Ovary (tissue), 9 donors: ENCODE data around the gene RNF214. TPM values are rescaled to one million over a fixed set of nuclear protein-coding genes. Genes with fewer than 3 reads are reported as not detected.

ENCODE experiments used
- DNase-seq, 5 donors: peaks; one replicate each; pipeline ENCODE4 v3.0.0-alpha.2; 2019 to 2020
- H3K27ac ChIP-seq, 2 donors: fragments of 200-600 bp; one replicate each; pipeline versions ENCODE4 v1.5.1 to v1.8.0; 2019 to 2022
- H3K27me3 ChIP-seq: fragments of 200-600 bp; one replicate; pipeline ENCODE4 v1.8.0; 2022
- H3K36me3 ChIP-seq: fragments of 200-600 bp; sonication (generic); one replicate; pipeline ENCODE4 v1.5.1; 2019
- H3K4me1 ChIP-seq: one replicate; pipeline ENCODE4 v1.8.1; 2013; ENCODE audit warnings: mild to moderate bottlenecking, moderate library complexity; ENCODE audit not compliant: insufficient read depth
- H3K4me3 ChIP-seq: fragments of 200-600 bp; sonication (generic); one replicate; pipeline ENCODE4 v1.5.1; 2017
- H3K9me3 ChIP-seq, 2 donors: fragments of 200-600 bp in 1 of 2; sonication (generic) in 1 of 2; one replicate each; pipeline versions ENCODE4 v1.5.1 to v1.8.1; 2013 to 2019; ENCODE audit warnings: mild to moderate bottlenecking in 1 of 2, moderate library complexity in 1 of 2
- EP300 ChIP-seq: sonication (generic); formaldehyde crosslinking; IDR thresholded peaks from one replicate; pipeline ENCODE4 v1.6.1; 2017; ENCODE audit warnings: antibody characterized with exemption
- POLR2A ChIP-seq: fragments of 450-650 bp; IDR thresholded peaks from one replicate; pipeline ENCODE4 v1.6.1; 2017; ENCODE audit warnings: antibody characterized with exemption, mild to moderate bottlenecking, moderate library complexity
- WGBS, 3 donors: extraction: QIAGEN DNeasy Blood & Tissue Kit in 1 of 3; methylation state at CpG; one replicate each; pipeline versions ENCODE4 v1.1.5 to v1.1.7; 2013 to 2017; 5-methylcytosine and 5-hydroxymethylcytosine counted together
- intact Hi-C, 4 donors: fragments of 100-400 bp; cut with DNase I; formaldehyde crosslinking; loops; one replicate each; pipeline versions ENCODE4 v1.11.0 to v1.15.1; 2022 to 2023
- polyA plus RNA-seq, 2 donors: library from polyadenylated mRNA; stranded (reverse); fragments of 200-250 nt in 1 of 2; fragments of 350-450 nt in 1 of 2; fragmentation: Illumina TruSeq in 1 of 2; extraction: RNeasy Lipid Tissue Mini Kit (QIAGEN cat#74804) in 1 of 2; gene quantifications; one replicate each; pipeline ENCODE4 v1.2.3, GENCODE V29; 2013 to 2014
- total RNA-seq, 7 donors: library from RNA; depleted of rRNA in 2 of 7; stranded (reverse); fragments of >200 nt in 2 of 7; fragmentation: NEBNext Ultra II Directional in 3 of 7; extraction: Animal tissue kit (Norgen Biotek cat#: 25700) in 3 of 7; gene quantifications; one replicate each; pipeline versions ENCODE4 v1.1.0 to v1.2.4, GENCODE V29; 2016 to 2023
- TF ChIP-seq, protein P1 (sequence below), 3 donors: fragments of 450-650 bp in 2 of 3; fragments of 200-600 bp in 1 of 3; IDR thresholded peaks; one replicate each; pipeline versions ENCODE4 v1.5.1 to v1.8.0; 2016 to 2022; ENCODE audit warnings: antibody characterized with exemption in 3 of 3, mild to moderate bottlenecking in 1 of 3
- donor health status: DM: no; HTN: no; CAD: no; lungs with moderate emphysema.
- donor health status: DM: no; HTN: no; CAD: no.
- donor health status: Bipolar disorder and iron deficiency.
- donor health status: DM: yes; HTN: yes; CAD: no.
- donor health status: DM: no; HTN: no; CAD: no.
- donor health status: DM: yes; HTN: yes; CAD: no.

Gene RNF214
- total and polyA plus RNA-seq, 9 donors: 9.7 to 40.9 (median 27.3) TPM

DNA sequence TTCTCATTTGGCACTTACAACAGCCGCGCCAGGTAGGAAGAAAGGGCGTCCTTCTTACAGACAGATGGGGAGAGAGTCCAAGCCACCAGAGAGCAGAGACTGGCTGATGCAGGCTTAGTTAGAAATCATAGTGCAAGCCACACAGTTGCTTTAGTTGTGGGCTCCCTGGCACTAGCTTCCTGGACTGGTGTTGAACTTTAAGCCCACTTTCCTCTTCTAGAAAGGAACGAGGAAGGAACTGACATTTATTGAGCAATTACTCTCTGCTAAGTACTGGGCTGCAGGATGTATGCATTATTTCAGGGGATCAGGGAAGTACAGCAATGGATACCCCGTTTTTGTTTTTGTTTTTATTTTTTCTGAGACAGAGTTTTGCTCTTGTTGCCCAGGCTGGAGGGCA is 80.6 kb downstream of the RNF214 start:
- TF ChIP-seq, protein P1, sequence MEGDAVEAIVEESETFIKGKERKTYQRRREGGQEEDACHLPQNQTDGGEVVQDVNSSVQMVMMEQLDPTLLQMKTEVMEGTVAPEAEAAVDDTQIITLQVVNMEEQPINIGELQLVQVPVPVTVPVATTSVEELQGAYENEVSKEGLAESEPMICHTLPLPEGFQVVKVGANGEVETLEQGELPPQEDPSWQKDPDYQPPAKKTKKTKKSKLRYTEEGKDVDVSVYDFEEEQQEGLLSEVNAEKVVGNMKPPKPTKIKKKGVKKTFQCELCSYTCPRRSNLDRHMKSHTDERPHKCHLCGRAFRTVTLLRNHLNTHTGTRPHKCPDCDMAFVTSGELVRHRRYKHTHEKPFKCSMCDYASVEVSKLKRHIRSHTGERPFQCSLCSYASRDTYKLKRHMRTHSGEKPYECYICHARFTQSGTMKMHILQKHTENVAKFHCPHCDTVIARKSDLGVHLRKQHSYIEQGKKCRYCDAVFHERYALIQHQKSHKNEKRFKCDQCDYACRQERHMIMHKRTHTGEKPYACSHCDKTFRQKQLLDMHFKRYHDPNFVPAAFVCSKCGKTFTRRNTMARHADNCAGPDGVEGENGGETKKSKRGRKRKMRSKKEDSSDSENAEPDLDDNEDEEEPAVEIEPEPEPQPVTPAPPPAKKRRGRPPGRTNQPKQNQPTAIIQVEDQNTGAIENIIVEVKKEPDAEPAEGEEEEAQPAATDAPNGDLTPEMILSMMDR (IDR thresholded peaks at IDR 0.05): no peak
- no peak for TF ChIP-seq POLR2A
- TF ChIP-seq EP300: no peak
- WGBS, 3 donors: 81 to 85% (median 85%) methylated on average over 5 of the region's 5 CpGs
- Histone ChIP-seq H3K4me1 (peaks cover 10% of the 10 kb centered on the region), H3K27ac (no peak overlapping the region), H3K4me3 (no peak overlapping the region), H3K9me3 (no peaks in the 10 kb centered on the region), H3K27me3 (no peaks in the 10 kb centered on the region), H3K36me3 (no peaks in the 10 kb centered on the region)
- intact Hi-C loops: loop anchor here in 1 of 4 donors (10.0 kb wide), 1 partner anchor 78 kb away; the partner anchor contains the start of genes PCSK7 and RNF214
- peak in 1 of 5 donors; percentile 11 for DNase-seq

DNA sequence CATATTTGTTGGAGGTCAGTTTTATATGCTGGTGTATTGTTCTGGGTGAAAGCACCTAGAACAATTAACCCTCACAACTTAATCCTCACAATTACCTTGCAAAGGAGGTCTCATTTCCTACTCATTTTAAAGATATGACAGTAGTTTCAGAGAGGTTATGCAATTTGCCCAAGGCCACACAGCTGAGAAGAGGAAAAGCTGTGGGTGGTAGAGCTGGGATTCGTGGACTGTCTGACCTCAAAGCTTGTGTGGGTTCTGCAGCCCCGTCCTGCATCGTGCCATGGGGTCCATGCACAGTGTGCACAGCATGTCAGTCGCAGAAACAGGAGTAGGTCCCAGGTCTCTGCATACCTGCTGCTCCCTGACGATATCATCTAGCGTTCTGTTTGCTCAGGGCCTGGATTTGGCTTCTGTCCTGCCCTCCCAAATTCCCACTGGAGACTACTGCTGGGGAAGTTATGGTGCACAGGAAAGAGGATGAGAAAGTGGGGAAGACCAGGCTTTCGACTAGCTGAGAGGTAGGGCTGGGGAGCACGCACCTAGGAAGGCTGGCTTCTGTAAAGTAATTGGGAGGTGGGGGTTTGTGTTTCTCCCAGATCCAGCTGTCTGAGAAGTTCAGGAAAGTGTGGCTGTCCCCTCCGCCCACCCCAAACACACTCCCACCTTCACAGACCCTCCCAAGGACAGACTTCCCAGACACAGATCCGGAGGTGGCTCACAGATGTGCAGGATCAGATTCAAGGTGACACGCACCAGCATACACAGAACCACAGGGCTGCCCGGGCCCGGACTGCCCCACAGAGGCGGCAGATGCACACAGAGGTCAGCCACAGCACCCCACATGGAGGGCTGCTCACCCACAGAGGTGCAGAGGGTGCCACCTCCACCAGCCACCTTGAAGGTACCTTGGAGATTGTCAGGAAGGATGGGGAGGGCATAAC is 81.6 kb downstream of the RNF214 start:
- Histone ChIP-seq H3K9me3 (no peaks in the 10 kb centered on the region), H3K4me1 (peaks cover 10% of the 10 kb centered on the region), H3K27me3 (no peaks in the 10 kb centered on the region), H3K27ac (no peak overlapping the region), H3K36me3 (no peaks in the 10 kb centered on the region), H3K4me3 (no peak overlapping the region)
- WGBS, 3 donors: 52 to 66% (median 54%) methylated on average over 14 of the region's 14 CpGs
- no peak for TF ChIP-seq POLR2A
- TF ChIP-seq, protein P1 (IDR thresholded peaks at IDR 0.05): no peak
- no peak for TF ChIP-seq EP300
- peak in 1 of 5 donors; percentile 34 for DNase-seq
- intact Hi-C loops: loop anchor here in 2 of 4 donors (2.0 to 10.0 kb wide), 2 partner anchors 79 to 81 kb away; partner anchors contain the start of genes PCSK7 (in 2 of the 2) and RNF214 (in 2 of the 2)

DNA sequence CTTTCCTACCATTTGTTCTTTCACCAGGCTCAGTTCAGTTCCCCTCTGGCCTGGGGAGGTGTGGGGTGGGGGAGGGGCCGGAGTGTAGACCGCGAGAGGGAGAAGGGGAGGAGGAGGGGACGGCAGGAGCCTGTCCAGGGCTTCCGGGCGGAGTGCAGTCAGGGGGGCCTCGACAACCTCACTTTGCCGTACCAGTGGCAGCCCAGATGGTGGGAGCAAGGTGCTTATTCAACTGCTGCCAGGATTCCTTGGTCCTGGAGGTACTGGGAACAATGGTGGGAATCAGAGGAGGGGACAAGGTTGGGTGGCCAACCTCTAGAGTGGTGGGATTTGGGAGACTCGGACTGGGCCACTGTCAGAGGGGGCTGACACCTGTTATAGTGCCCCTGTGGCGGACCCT is 82.4 kb downstream of the RNF214 start:
- Histone ChIP-seq H3K27ac (no peak overlapping the region), H3K36me3 (no peaks in the 10 kb centered on the region), H3K27me3 (no peaks in the 10 kb centered on the region), H3K4me3 (peak overlapping the region; percentile 62), H3K9me3 (no peaks in the 10 kb centered on the region), H3K4me1 (peaks cover 12% of the 10 kb centered on the region)
- 9 to 17% (median 10%) methylated on average over 10 of the region's 10 CpGs for WGBS, 3 donors
- intact Hi-C loops: loop anchor here in 3 of 4 donors (2.0 to 10.0 kb wide), 3 partner anchors 80 to 83 kb away; partner anchors contain the start of genes PCSK7 (in 3 of the 3) and RNF214 (in 3 of the 3)
- TF ChIP-seq EP300: no peak
- TF ChIP-seq POLR2A: no peak
- TF ChIP-seq, protein P1 (IDR thresholded peaks at IDR 0.05): no peak
- DNase-seq: peak in 2 of 5 donors; percentile 21 to 43

DNA sequence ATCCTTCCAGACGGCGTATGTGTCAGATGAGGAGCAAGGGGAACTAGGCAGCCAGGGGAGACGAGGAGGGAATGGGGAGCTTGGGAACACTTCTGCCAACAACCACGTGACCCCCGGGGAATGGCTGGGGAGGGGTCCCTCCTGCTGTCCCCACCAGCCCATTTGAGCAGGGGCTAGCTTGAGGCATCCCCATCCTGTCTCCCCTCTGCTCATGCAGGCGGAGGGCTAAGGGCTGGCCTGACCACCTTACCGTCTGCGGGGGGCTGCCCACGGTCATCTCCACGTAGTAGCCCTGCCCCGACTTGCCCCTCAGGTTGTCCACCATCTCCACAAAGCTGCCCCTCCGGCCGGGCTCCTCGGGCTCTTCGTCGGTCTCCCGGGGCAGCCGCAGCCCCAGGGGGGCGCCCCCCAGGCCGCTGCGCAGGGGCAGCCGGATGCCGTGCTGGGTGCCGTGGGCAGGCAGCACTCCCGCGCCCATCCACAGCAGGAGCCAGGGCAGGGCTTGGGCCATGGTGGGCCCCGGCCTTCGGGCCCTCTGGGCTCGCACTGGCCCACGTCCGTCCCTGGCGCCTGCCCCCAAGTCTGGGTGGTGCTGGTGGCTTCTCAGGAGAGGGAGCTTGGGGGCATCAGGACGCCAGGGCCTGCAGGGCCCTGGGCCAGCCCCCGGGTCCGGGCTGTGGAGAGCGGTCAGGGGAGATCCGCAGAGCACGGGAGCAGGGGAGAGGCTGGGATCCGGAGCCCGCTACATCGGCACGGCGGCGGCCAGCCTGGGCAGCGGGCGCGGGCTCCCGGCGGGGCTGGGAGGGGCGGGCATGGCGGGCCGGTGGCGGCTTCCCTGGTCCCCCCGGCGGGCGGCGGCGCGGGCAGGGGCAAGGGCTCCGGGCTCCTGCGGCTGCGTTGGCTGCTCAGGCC is 83.1 kb downstream of the RNF214 start:
- H3K9me3 ChIP-seq: no peaks in the 10 kb centered on the region
- 1 to 2% (median 2%) methylated on average over 42 to 62 of the region's 62 CpGs for WGBS, 3 donors
- H3K27me3 ChIP-seq: no peaks in the 10 kb centered on the region
- peak overlapping the region; percentile 28 to 42 for H3K27ac ChIP-seq
- intact Hi-C loops: loop anchor here in 3 of 4 donors (2.0 to 10.0 kb wide), 3 partner anchors 81 to 83 kb away; partner anchors contain the start of genes PCSK7 (in 3 of the 3) and RNF214 (in 3 of the 3)
- peak in 3 of 5 donors; percentile 17 to 43 (median 25) for DNase-seq
- peak overlapping the region; percentile 62 for H3K4me3 ChIP-seq
- no peaks in the 10 kb centered on the region for H3K36me3 ChIP-seq
- TF ChIP-seq, protein P1 (IDR thresholded peaks at IDR 0.05): no peak
- TF ChIP-seq POLR2A: no peak
- TF ChIP-seq EP300: no peak
- H3K4me1 ChIP-seq: peaks cover 12% of the 10 kb centered on the region
